Heart left ventricle (tissue), 13 donors: ENCODE measurements around the gene RBM8A.

Experiments
- CTCF ChIP-seq, 12 donors: fragments of 200-600 bp; sonication (generic) in 4 of 12; IDR thresholded peaks; one replicate each; pipeline versions ENCODE4 v1.5.0 to v1.8.0; 2018 to 2022; ENCODE audit warnings: antibody characterized with exemption in 12 of 12, mild to moderate bottlenecking in 5 of 12
- POLR2A ChIP-seq, 2 donors: fragments of 450-650 bp; IDR thresholded peaks; one replicate each; pipeline ENCODE4 v1.6.1; 2017; ENCODE audit warnings: antibody characterized with exemption in 2 of 2, mild to moderate bottlenecking in 2 of 2, moderate library complexity in 2 of 2
- donor health status: ischemic (EF 13 %, LVEDD 7.1; RV severe dilation, severe dysfunction).
- donor health status: DM: no; HTN: yes; CAD: no.
- donor health status: DM: no; HTN: no; CAD: no.
- donor health status: ischemic (EF 25% LVEDD 6.9; RV normal size, moderate dysfunction).
- donor health status: ischemic (EF 25% LVEDD 5.7; RV mildly dilated, moderate dysfunction).
- donor health status: ischemic (EF 35%, LVEDD 5.7; RV mildly dilated, moderate dysfunction).
- donor health status: nonischemic (EF 11% LVEDD 7.7; RV severe dilation, severe dysfunction).
- donor health status: DM: yes; HTN: yes; CAD: no.
- donor health status: PGD.
- donor health status: ischemic (EF 29% LVEDD 5.4; RV normal size, mild dysfunction).
- donor health status: nonischemic (EF 23%, LVEDD 6.1; RV moderate dilation, normal function).

GRCh38 chr1:145961109-145961424 lies 33.8 kb upstream of the RBM8A start:
- TF ChIP-seq CTCF (IDR thresholded peaks at IDR 0.05) (no peak), POLR2A (IDR thresholded peaks at IDR 0.05) (no peak)
